Measurements from ENCODE around the gene COX5B.

The COX5B gene

DNA sequence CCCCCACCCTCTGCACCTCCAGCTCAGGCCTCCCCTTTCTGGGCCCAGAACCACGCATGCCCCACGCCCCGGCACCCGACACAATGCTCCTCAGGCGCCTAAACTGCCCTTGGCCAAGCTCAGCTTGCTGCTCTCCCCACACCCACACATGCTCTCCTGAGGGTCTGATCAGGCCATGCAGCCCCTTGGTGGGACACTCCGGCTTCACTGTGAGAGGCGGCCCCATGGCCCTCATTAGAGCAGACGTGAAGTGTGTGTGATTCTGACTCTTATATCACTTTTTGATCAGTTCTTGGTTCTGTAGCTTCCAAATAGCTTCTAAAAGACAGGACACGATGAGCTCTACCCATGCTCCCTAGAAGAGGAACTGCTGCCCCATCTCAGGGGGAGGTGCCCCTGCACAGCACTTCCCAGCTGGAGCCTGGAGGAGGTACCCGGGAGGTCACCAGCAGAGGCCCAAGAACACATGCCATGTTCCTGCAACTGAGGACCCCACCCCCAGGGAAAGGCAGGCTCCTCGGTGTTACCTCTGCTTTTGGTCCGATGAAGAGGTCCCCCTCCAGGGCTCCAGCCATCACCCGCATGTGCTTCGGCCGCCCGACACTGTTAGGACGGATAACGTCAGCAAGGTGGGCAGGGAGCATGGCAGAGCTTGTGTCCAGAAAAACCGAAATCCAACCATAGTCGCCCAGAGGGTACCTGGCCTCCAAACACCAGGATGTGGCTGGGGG, 14.3 kb downstream of the COX5B start:
- H3K4me2 ChIP-seq: peak overlapping the region in 6 of 11 experiments; percentile 91 to 99 (median 98); a peak in 11 of 22 replicates
- no peak overlapping the region for H3K4me3 ChIP-seq
- peaks cover 31 to 49% (median 37%) of the 10 kb centered on the region in 10 experiments for H3K4me1 ChIP-seq
- H3K27ac ChIP-seq: peak overlapping the region in 3 of 11 experiments; percentile 35 to 96 (median 93); a peak in 4 of 22 replicates
- H3K9ac ChIP-seq: peak overlapping the region in 4 of 11 experiments; percentile 9 to 93 (median 33); a peak in 7 of 22 replicates
- peaks cover 44 to 67% (median 59%) of the 10 kb centered on the region in 11 experiments for H3K36me3 ChIP-seq
- TF ChIP-seq Cebpa-rat (IDR thresholded peaks at IDR 0.05): no peak
- no peaks in the 10 kb centered on the region for H3K27me3 ChIP-seq
- peaks cover 0 to 55% (median 26%) of the 10 kb centered on the region in 11 experiments; a peak in 14 of 22 replicates for H4K20me1 ChIP-seq
- peaks cover 0 to under 1% (median 0%) of the 10 kb centered on the region in 11 experiments; a peak in 1 of 22 replicates for H3K9me3 ChIP-seq (replicated peaks in 1 of 11)

DNA sequence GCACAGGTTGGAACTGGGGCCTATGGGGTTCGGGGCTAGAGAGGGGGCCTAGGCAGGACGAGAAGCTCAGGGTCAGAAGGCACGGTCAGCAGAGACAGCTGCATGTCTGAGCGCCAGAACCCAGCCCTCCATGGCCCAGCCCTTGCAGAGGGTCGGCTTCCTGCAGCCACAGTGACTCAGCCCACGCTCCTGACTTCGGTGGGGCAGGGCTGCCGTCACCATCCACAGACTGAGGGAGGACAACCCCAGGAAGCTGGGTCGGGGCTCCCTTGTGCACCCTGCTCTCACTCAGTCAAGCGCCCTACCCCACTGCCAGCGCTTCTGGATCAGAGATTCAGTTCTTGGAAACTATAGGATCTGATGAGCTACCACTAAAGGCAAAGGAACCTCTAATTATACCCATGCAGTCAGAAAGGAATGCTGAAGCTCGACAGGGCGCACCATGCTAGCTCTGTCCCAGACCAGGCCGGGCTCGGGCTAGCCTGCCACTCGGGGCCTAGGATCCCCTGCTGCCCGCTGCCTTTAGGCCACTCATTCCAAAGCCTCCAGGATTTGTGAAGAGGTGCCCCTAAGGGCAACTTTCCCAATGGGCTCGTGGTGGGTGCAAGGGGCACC, 15.0 kb downstream of the COX5B start:
- TF ChIP-seq Cebpa-rat (IDR thresholded peaks at IDR 0.05): no peak
- Histone ChIP-seq H3K4me3 (0 out of 20 replicates have a peak overlapping the region, but pooled peaks of 1 of the 10 experiments have one; percentile 90), H3K4me1 (peaks cover 31 to 49% (median 37%) of the 10 kb centered on the region in 10 experiments), H3K9ac (peak overlapping the region in 8 of 11 experiments; percentile 8 to 95 (median 69); a peak in 8 of 22 replicates), H3K36me3 (peaks cover 38 to 61% (median 52%) of the 10 kb centered on the region in 11 experiments), H3K27me3 (no peaks in the 10 kb centered on the region), H3K27ac (peak overlapping the region in 5 of 11 experiments; percentile 18 to 96 (median 35); a peak in 9 of 22 replicates), H4K20me1 (peaks cover 0 to 55% (median 26%) of the 10 kb centered on the region in 11 experiments; a peak in 14 of 22 replicates), H3K9me3 (replicated peaks in 1 of 11) (no peaks in the 10 kb centered on the region), H3K4me2 (peak overlapping the region; percentile 90 to 99 (median 97); a peak in 20 of 22 replicates)

- Histone ChIP-seq H3K4me2 (peak overlapping the region; percentile 90 to 99 (median 97)), H3K9ac (peak overlapping the region; percentile 8 to 98 (median 94); a peak in 16 of 22 replicates), H3K27me3 (no peaks in the 10 kb centered on the region), H3K36me3 (peaks cover 28 to 50% (median 42%) of the 10 kb centered on the region in 11 experiments), H4K20me1 (peaks cover 0 to 52% (median 26%) of the 10 kb centered on the region in 11 experiments; a peak in 14 of 22 replicates), H3K4me3 (peak overlapping the region in 9 of 10 experiments; percentile 84 to 95 (median 89); a peak in 18 of 20 replicates), H3K27ac (peak overlapping the region in 6 of 11 experiments; percentile 93 to 96 (median 94); a peak in 7 of 22 replicates), H3K9me3 (replicated peaks in 1 of 11) (no peaks in the 10 kb centered on the region), H3K4me1 (peaks cover 30 to 48% (median 37%) of the 10 kb centered on the region in 10 experiments)
- no peak for TF ChIP-seq Cebpa-rat (IDR thresholded peaks at IDR 0.05)
Measured at GRCh38 chr2:97661927-97662326, 16.1 kb downstream of the COX5B start.

GRCh38 chr2:97662386-97662894, 16.6 kb downstream of the COX5B start:
- Histone ChIP-seq H3K36me3 (peaks cover 23 to 45% (median 37%) of the 10 kb centered on the region in 11 experiments), H3K9ac (peak overlapping the region; percentile 91 to 98 (median 94)), H3K4me1 (peaks cover 30 to 43% (median 37%) of the 10 kb centered on the region in 10 experiments), H4K20me1 (peaks cover 0 to 48% (median 26%) of the 10 kb centered on the region in 11 experiments; a peak in 14 of 22 replicates), H3K27ac (peak overlapping the region in 10 of 11 experiments; percentile 93 to 96 (median 94); a peak in 21 of 22 replicates), H3K4me2 (peak overlapping the region; percentile 90 to 99 (median 97)), H3K9me3 (replicated peaks in 1 of 11) (no peaks in the 10 kb centered on the region), H3K4me3 (peak overlapping the region; percentile 77 to 95 (median 88)), H3K27me3 (no peaks in the 10 kb centered on the region)
- no peak for TF ChIP-seq Cebpa-rat (IDR thresholded peaks at IDR 0.05)

DNA sequence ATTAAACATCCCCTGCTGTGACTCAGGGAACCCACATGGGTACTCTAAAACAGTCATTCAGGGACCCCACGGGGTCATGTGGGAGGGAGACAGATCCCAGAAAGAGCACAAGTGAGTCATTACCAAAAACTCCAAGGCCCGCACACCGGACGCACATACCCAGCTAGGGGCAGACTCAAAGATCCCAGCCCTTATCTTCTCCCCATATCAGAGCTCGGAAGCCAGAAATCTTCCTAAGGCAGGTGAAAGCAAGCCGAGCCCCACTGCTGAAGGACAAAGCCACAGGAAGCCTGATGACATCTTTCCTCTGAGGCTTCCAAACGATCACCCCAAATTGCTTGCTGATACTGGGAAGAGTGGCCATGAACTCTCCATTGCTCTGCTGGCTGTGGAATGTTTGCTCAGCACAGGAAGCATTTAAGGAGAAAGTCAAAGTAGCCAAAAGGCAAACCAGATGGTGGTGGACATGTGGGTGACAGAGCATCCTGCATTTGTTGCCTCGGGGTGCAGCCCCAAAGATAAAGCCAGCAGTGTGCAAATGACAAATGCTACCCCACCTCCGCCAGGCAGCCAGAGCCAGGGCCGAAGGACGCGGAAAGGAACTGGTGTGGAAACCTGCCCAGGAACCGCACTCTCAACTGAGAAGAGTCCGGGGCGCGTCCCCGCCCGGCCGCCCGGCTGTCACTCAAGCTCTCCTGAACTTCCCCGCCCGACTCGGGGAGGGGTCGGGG, 17.2 kb downstream of the COX5B start:
- Histone ChIP-seq H3K36me3 (peaks cover 17 to 39% (median 30%) of the 10 kb centered on the region in 11 experiments), H3K9me3 (replicated peaks in 1 of 11) (no peaks in the 10 kb centered on the region), H3K4me1 (peaks cover 30 to 42% (median 37%) of the 10 kb centered on the region in 10 experiments), H3K27ac (peak overlapping the region; percentile 84 to 96 (median 94)), H3K9ac (peak overlapping the region; percentile 91 to 98 (median 94)), H3K4me3 (peak overlapping the region; percentile 77 to 95 (median 88)), H4K20me1 (peaks cover 0 to 48% (median 26%) of the 10 kb centered on the region in 11 experiments; a peak in 14 of 22 replicates), H3K4me2 (peak overlapping the region; percentile 90 to 99 (median 97)), H3K27me3 (no peaks in the 10 kb centered on the region)
- no peak for TF ChIP-seq Cebpa-rat (IDR thresholded peaks at IDR 0.05)

DNA sequence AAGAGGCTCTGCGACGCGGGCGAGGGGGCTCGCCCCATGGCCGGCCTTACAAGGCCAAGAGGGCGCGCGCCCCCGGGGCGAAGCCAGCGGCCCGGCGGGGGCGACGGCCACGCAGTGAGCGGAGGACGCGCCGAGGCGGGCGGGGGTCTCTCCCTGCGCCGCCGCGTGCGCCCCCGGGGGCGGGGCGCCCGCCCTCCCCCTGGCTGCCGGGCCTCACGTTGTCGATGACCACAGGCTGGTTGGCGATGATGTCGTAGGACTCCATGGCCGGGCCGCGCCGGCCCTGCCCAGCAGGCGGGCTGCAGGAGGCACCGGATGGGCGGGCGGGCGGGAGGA, 17.7 kb downstream of the COX5B start:
- Histone ChIP-seq H3K9ac (peak overlapping the region; percentile 91 to 98 (median 94)), H3K4me3 (peak overlapping the region; percentile 77 to 95 (median 88)), H3K9me3 (replicated peaks in 1 of 11) (no peaks in the 10 kb centered on the region), H3K36me3 (peaks cover 12 to 33% (median 25%) of the 10 kb centered on the region in 11 experiments), H3K4me2 (peak overlapping the region; percentile 90 to 99 (median 97)), H4K20me1 (peaks cover 0 to 43% (median 26%) of the 10 kb centered on the region in 11 experiments; a peak in 14 of 22 replicates), H3K4me1 (peaks cover 30 to 42% (median 37%) of the 10 kb centered on the region in 10 experiments), H3K27ac (peak overlapping the region; percentile 84 to 96 (median 94)), H3K27me3 (no peaks in the 10 kb centered on the region)
- TF ChIP-seq Cebpa-rat (IDR thresholded peaks at IDR 0.05): no peak

DNA sequence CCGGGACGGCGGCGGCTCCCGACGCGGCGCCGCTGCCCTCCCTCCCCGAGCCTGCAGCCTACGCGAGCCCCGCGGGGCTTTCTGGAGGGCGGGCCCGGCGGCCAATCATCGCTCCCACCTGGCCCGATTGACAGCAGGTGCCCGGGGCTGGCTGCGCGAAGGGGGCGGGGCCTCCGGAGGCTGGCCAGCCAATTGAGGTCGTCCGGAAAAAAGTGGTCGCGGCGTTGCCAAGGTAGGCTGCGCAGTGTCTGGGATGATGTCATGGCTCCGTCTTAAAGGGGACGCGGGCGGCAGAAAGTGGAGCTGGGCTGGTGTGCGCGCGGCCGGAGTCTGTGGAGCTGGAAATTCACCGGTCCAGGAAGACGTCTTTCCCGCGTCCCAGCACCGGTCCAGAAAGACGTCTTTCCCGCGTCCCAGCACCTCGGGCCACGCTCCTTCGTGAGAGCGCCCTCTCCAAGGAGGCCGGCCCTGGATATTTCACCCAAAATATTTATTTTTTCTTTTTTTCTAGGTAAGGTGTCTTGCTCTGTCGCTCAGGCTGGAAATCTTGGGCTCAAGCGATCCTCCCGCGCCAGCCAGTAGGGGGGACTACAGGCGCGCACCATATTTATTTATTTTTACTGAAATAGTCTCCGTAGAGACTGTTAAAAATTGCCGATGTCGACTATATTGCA, 18.2 kb downstream of the COX5B start, which contains the start of gene ACTR1B:
Gene ACTR1B, minus strand, starts transcription at position 83 of the 674 bp plus-strand sequence. CDS start 154 bp downstream, outside the sequence.
- Histone ChIP-seq H3K9me3 (replicated peaks in 1 of 11) (no peaks in the 10 kb centered on the region), H3K4me2 (peak within 1 kb of the TSS; percentile 90 to 99 (median 97)), H4K20me1 (peaks cover 0 to 38% (median 26%) of the 10 kb centered on the region in 11 experiments; a peak in 14 of 22 replicates), H3K27ac (peak within 1 kb of the TSS; percentile 84 to 96 (median 94)), H3K4me3 (peak within 1 kb of the TSS; percentile 77 to 95 (median 88)), H3K4me1 (peaks cover 30 to 42% (median 37%) of the 10 kb centered on the region in 10 experiments), H3K36me3 (peaks cover 7 to 28% (median 20%) of the 10 kb centered on the region in 11 experiments; a peak in 21 of 22 replicates), H3K27me3 (no peaks in the 10 kb centered on the region), H3K9ac (peak within 1 kb of the TSS; percentile 91 to 98 (median 94))
- TF ChIP-seq Cebpa-rat (IDR thresholded peaks at IDR 0.05): no peak
